OCI-LY1 (cell line): ENCODE results near the gene GRIA1.

ENCODE experiments used
- H2AFZ ChIP-seq: fragments of 200-600 bp; sonication (generic), shearing (Covaris generic); 2 replicates; pipeline ENCODE4 v1.6.0; 2014; ENCODE audit warnings: antibody characterized with exemption, mild to moderate bottlenecking, low read length
- H3F3A ChIP-seq: fragments of 200-600 bp; sonication (generic), shearing (Covaris generic); 2 replicates; pipeline ENCODE4 v1.6.0; 2014; ENCODE audit warnings: mild to moderate bottlenecking, antibody characterized with exemption, low read length, moderate library complexity; ENCODE audit not compliant: insufficient read depth
- H3K27ac ChIP-seq: fragments of 200-600 bp; sonication (generic); 2 replicates; pipeline ENCODE4 v1.5.1; 2014; ENCODE audit warnings: low read length, mixed run types, mild to moderate bottlenecking, low read depth; ENCODE audit not compliant: poor library complexity, severe bottlenecking
- H3K27me3 ChIP-seq: fragments of 200-600 bp; sonication (generic); 2 replicates; pipeline ENCODE4 v1.6.0; 2014; ENCODE audit warnings: antibody characterized with exemption, mild to moderate bottlenecking, low read length, moderate library complexity; ENCODE audit not compliant: insufficient read depth
- H3K36me3 ChIP-seq: fragments of 200-600 bp; sonication (generic); 2 replicates; pipeline ENCODE4 v1.6.1; 2014; ENCODE audit warnings: mild to moderate bottlenecking, antibody characterized with exemption, low read length, moderate library complexity, mixed read lengths; ENCODE audit not compliant: insufficient read depth
- H3K4me1 ChIP-seq: fragments of 200-600 bp; sonication (generic); 2 replicates; pipeline ENCODE4 v1.5.1; 2014; ENCODE audit warnings: mild to moderate bottlenecking, low read length, moderate library complexity; ENCODE audit not compliant: insufficient read depth, severe bottlenecking
- H3K4me2 ChIP-seq: fragments of 200-600 bp; sonication (generic), shearing (Covaris generic); 2 replicates; pipeline ENCODE4 v1.6.1; 2014; ENCODE audit warnings: low read length
- H3K4me3 ChIP-seq: fragments of 200-600 bp; sonication (generic); 2 replicates; pipeline ENCODE4 v1.5.1; 2014; ENCODE audit warnings: low read length, low read depth, mild to moderate bottlenecking, mixed read lengths; ENCODE audit not compliant: poor library complexity, severe bottlenecking
- H3K79me2 ChIP-seq: fragments of 200-600 bp; shearing (Covaris generic); 2 replicates; pipeline ENCODE4 v1.6.1; 2016; ENCODE audit warnings: mixed run types, low read length, mixed read lengths; ENCODE audit not compliant: insufficient read depth
- H3K9ac ChIP-seq: fragments of 200-600 bp; sonication (generic), shearing (Covaris generic); 2 replicates; pipeline ENCODE4 v1.6.1; 2014; ENCODE audit warnings: mild to moderate bottlenecking, low read length, mixed read lengths
- H3K9me2 ChIP-seq: fragments of 200-600 bp; sonication (generic), shearing (Covaris generic); 2 replicates; pipeline ENCODE4 v1.6.1; 2014; ENCODE audit warnings: low read depth, mild to moderate bottlenecking, low read length, mixed read lengths
- H3K9me3 ChIP-seq: fragments of 200-600 bp; shearing (Covaris generic); 2 replicates; pipeline ENCODE4 v1.6.1; 2014; ENCODE audit warnings: low read length, mixed read lengths
- H4K20me1 ChIP-seq: fragments of 200-600 bp; sonication (generic), shearing (Covaris generic); 2 replicates; pipeline ENCODE4 v1.6.0; 2016; ENCODE audit warnings: mild to moderate bottlenecking, low read length; ENCODE audit not compliant: insufficient read depth
- CTCF ChIP-seq: fragments of 200-600 bp; sonication (generic), shearing (Covaris generic); IDR thresholded peaks from 2 replicates; pipeline ENCODE4 v1.5.1; 2017; ENCODE audit warnings: mild to moderate bottlenecking, antibody characterized with exemption, low read length, moderate library complexity, mixed read lengths
- EZH2 ChIP-seq: fragments of 200-600 bp; sonication (generic), shearing (Covaris generic); IDR thresholded peaks from 2 replicates; pipeline ENCODE4 v1.8.0; 2017; ENCODE audit warnings: borderline replicate concordance, mixed run types, mild to moderate bottlenecking, antibody characterized with exemption, low read length, moderate library complexity, mixed read lengths

The GRIA1 gene

GRCh38 chr5:153543288-153543687 lies 52.8 kb downstream of the GRIA1 start:
- no peak overlapping the region for H3K4me3 ChIP-seq
- no peak overlapping the region for H3K27ac ChIP-seq
- H3K9me3 ChIP-seq, result no peaks in the 10 kb centered on the region
- no peaks in the 10 kb centered on the region for H4K20me1 ChIP-seq
- H2AFZ ChIP-seq, result no peak overlapping the region
- no peaks in the 10 kb centered on the region for H3K4me1 ChIP-seq
- no peak overlapping the region for H3K4me2 ChIP-seq
- H3K79me2 ChIP-seq, result no peaks in the 10 kb centered on the region
- H3K9ac ChIP-seq, result no peak overlapping the region
- TF ChIP-seq CTCF, result no peak
- TF ChIP-seq EZH2, result no peak
- no peaks in the 10 kb centered on the region for H3K27me3 ChIP-seq
- H3K9me2 ChIP-seq, result no peaks in the 10 kb centered on the region
- no peaks in the 10 kb centered on the region for H3K36me3 ChIP-seq
- no peaks in the 10 kb centered on the region for H3F3A ChIP-seq

GRCh38 chr5:153543959-153544470 lies 53.5 kb downstream of the GRIA1 start:
- H3K36me3 ChIP-seq, result no peaks in the 10 kb centered on the region
- H3K9ac ChIP-seq, result no peak overlapping the region
- H3K4me2 ChIP-seq, result no peak overlapping the region
- H3K79me2 ChIP-seq, result no peaks in the 10 kb centered on the region
- TF ChIP-seq EZH2, result no peak
- H3K4me1 ChIP-seq, result no peaks in the 10 kb centered on the region
- H3K27ac ChIP-seq, result no peak overlapping the region
- no peaks in the 10 kb centered on the region for H3F3A ChIP-seq
- no peaks in the 10 kb centered on the region for H3K27me3 ChIP-seq
- no peak overlapping the region for H2AFZ ChIP-seq
- no peaks in the 10 kb centered on the region for H3K9me2 ChIP-seq
- H4K20me1 ChIP-seq, result no peaks in the 10 kb centered on the region
- H3K9me3 ChIP-seq, result no peaks in the 10 kb centered on the region
- H3K4me3 ChIP-seq, result no peak overlapping the region

- Histone ChIP-seq H3K27me3 (no peaks in the 10 kb centered on the region), H3K36me3 (no peaks in the 10 kb centered on the region), H3K4me1 (no peaks in the 10 kb centered on the region), H3K4me2 (no peak overlapping the region), H3K27ac (no peak overlapping the region), H3K79me2 (no peaks in the 10 kb centered on the region), H3K4me3 (no peak overlapping the region), H3F3A (no peaks in the 10 kb centered on the region), H3K9me2 (no peaks in the 10 kb centered on the region), H3K9ac (no peak overlapping the region), H2AFZ (no peak overlapping the region), H3K9me3 (no peaks in the 10 kb centered on the region), H4K20me1 (no peaks in the 10 kb centered on the region)
- TF ChIP-seq CTCF (no peak), EZH2 (no peak)
Measured at GRCh38 chr5:153544706-153545105, 54.2 kb downstream of the GRIA1 start.

- no peak overlapping the region for H3K9ac ChIP-seq
- no peak for TF ChIP-seq EZH2
- no peak for TF ChIP-seq CTCF
- no peaks in the 10 kb centered on the region for H4K20me1 ChIP-seq
- H3K4me2 ChIP-seq, result no peak overlapping the region
- H3K27ac ChIP-seq, result no peak overlapping the region
- no peaks in the 10 kb centered on the region for H3K36me3 ChIP-seq
- H3K4me1 ChIP-seq, result no peaks in the 10 kb centered on the region
- H3K27me3 ChIP-seq, result no peaks in the 10 kb centered on the region
- H3F3A ChIP-seq, result no peaks in the 10 kb centered on the region
- H3K4me3 ChIP-seq, result no peak overlapping the region
- H3K79me2 ChIP-seq, result no peaks in the 10 kb centered on the region
- H3K9me2 ChIP-seq, result no peaks in the 10 kb centered on the region
- H3K9me3 ChIP-seq, result no peaks in the 10 kb centered on the region
- no peak overlapping the region for H2AFZ ChIP-seq
Measured at GRCh38 chr5:153546566-153546965, 56.1 kb downstream of the GRIA1 start.
